ENCODE measurements around the gene CNOT6L. TPM values are rescaled to one million over a fixed set of nuclear protein-coding genes. Genes with fewer than 3 reads are reported as not detected.

Gene CNOT6L
- polyA plus RNA-seq, 1 donor from 2014 or later, result 14.4 TPM

DNA sequence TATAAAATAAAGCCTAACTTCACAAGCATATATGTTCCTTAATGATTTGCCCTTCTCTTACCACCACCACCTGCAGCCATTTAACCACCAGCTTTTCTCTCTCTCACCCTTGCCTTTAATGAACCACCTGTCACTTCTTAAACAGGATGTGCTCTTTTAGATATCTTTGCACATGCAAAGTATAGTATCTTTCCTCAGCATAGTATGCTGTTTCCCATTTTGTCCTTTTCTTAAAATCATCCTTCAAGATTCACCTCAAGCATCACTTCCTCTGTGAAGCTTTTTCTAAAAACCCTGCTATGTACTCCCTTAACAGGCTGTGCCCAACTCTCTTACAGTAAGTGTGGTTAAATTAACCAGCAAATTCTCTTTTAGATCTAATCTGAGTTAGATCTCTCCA, 8.2 kb upstream of the CNOT6L start:
- Histone ChIP-seq H3K9ac (ENCODE audit: low read length) (no peak overlapping the region), H3K4me3 (ENCODE audit: low read length) (no peak overlapping the region), H3K79me2 (replicated peaks; ENCODE audit: insufficient read depth, low read length) (no peaks in the 10 kb centered on the region), H3K27me3 (ENCODE audit: insufficient read depth, low read depth, low read length) (no peaks in the 10 kb centered on the region), H3K36me3 (ENCODE audit: insufficient read depth, low read length) (no peaks in the 10 kb centered on the region), H3K4me2 (ENCODE audit: low read length) (no peak overlapping the region), H4K20me1 (ENCODE audit: insufficient read depth) (no peaks in the 10 kb centered on the region), H3K9me3 (ENCODE audit: low read length) (no peaks in the 10 kb centered on the region), H3F3A (ENCODE audit: insufficient read depth, low read length, poor library complexity, severe bottlenecking) (no peaks in the 10 kb centered on the region), H3K9me2 (ENCODE audit: insufficient read depth, low read length) (no peaks in the 10 kb centered on the region), H3K27ac (ENCODE audit: low read length) (no peak overlapping the region), H2AFZ (ENCODE audit: low read depth, low read length) (no peak overlapping the region)
- TF ChIP-seq RAD21 (conservative IDR thresholded peaks at IDR 0.05) (no peak), POLR2AphosphoS5 (IDR thresholded peaks at IDR 0.05) (no peak), SMC3 (conservative IDR thresholded peaks at IDR 0.05; ENCODE audit: poor library complexity) (no peak)

DNA sequence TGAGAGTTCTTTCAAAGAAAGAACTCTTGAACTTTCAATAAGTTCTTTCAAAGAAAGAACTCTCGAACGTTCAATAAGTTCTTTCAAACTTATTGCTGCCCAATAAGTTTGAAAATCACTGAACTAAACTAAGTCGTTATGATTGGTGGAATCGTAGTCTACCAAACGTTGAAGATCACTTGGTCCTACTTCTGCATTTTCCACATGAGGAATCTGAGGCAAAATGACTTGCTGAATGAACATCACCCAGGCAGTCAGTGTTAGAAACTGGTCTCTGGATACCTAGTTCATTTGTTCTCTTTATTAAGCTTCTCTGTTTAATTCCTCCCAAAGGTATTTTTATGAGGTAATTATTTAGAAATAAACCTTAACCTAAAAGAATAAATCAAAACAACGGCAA, 7.1 kb upstream of the CNOT6L start:
- Histone ChIP-seq H3K4me3 (ENCODE audit: low read length) (no peak overlapping the region), H3K27ac (ENCODE audit: low read length) (no peak overlapping the region), H3K9me2 (ENCODE audit: insufficient read depth, low read length) (no peaks in the 10 kb centered on the region), H3K79me2 (replicated peaks; ENCODE audit: insufficient read depth, low read length) (no peaks in the 10 kb centered on the region), H3K9me3 (ENCODE audit: low read length) (no peaks in the 10 kb centered on the region), H4K20me1 (ENCODE audit: insufficient read depth) (no peaks in the 10 kb centered on the region), H3K36me3 (ENCODE audit: insufficient read depth, low read length) (no peaks in the 10 kb centered on the region), H3K4me2 (ENCODE audit: low read length) (no peak overlapping the region), H3F3A (ENCODE audit: insufficient read depth, low read length, poor library complexity, severe bottlenecking) (no peaks in the 10 kb centered on the region), H2AFZ (ENCODE audit: low read depth, low read length) (no peak overlapping the region), H3K9ac (ENCODE audit: low read length) (no peak overlapping the region), H3K27me3 (ENCODE audit: insufficient read depth, low read depth, low read length) (no peaks in the 10 kb centered on the region)
- TF ChIP-seq MXI1 (conservative IDR thresholded peaks at IDR 0.05; ENCODE audit: poor library complexity, severe bottlenecking), result no peak
- TF ChIP-seq POLR2AphosphoS5 (IDR thresholded peaks at IDR 0.05), result no peak
- TF ChIP-seq EP300 (conservative IDR thresholded peaks at IDR 0.05; ENCODE audit: poor library complexity, severe bottlenecking), result no peak
- no peak for TF ChIP-seq TAF1 (IDR thresholded peaks at IDR 0.05; ENCODE audit: low read depth)
- TF ChIP-seq, protein P1, sequence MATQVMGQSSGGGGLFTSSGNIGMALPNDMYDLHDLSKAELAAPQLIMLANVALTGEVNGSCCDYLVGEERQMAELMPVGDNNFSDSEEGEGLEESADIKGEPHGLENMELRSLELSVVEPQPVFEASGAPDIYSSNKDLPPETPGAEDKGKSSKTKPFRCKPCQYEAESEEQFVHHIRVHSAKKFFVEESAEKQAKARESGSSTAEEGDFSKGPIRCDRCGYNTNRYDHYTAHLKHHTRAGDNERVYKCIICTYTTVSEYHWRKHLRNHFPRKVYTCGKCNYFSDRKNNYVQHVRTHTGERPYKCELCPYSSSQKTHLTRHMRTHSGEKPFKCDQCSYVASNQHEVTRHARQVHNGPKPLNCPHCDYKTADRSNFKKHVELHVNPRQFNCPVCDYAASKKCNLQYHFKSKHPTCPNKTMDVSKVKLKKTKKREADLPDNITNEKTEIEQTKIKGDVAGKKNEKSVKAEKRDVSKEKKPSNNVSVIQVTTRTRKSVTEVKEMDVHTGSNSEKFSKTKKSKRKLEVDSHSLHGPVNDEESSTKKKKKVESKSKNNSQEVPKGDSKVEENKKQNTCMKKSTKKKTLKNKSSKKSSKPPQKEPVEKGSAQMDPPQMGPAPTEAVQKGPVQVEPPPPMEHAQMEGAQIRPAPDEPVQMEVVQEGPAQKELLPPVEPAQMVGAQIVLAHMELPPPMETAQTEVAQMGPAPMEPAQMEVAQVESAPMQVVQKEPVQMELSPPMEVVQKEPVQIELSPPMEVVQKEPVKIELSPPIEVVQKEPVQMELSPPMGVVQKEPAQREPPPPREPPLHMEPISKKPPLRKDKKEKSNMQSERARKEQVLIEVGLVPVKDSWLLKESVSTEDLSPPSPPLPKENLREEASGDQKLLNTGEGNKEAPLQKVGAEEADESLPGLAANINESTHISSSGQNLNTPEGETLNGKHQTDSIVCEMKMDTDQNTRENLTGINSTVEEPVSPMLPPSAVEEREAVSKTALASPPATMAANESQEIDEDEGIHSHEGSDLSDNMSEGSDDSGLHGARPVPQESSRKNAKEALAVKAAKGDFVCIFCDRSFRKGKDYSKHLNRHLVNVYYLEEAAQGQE (IDR thresholded peaks at IDR 0.05; ENCODE audit: borderline replicate concordance), result no peak
- no peak for TF ChIP-seq RAD21 (conservative IDR thresholded peaks at IDR 0.05)
- TF ChIP-seq, protein P2, sequence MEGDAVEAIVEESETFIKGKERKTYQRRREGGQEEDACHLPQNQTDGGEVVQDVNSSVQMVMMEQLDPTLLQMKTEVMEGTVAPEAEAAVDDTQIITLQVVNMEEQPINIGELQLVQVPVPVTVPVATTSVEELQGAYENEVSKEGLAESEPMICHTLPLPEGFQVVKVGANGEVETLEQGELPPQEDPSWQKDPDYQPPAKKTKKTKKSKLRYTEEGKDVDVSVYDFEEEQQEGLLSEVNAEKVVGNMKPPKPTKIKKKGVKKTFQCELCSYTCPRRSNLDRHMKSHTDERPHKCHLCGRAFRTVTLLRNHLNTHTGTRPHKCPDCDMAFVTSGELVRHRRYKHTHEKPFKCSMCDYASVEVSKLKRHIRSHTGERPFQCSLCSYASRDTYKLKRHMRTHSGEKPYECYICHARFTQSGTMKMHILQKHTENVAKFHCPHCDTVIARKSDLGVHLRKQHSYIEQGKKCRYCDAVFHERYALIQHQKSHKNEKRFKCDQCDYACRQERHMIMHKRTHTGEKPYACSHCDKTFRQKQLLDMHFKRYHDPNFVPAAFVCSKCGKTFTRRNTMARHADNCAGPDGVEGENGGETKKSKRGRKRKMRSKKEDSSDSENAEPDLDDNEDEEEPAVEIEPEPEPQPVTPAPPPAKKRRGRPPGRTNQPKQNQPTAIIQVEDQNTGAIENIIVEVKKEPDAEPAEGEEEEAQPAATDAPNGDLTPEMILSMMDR (IDR thresholded peaks at IDR 0.05; ENCODE audit: poor library complexity, severe bottlenecking), result no peak

DNA sequence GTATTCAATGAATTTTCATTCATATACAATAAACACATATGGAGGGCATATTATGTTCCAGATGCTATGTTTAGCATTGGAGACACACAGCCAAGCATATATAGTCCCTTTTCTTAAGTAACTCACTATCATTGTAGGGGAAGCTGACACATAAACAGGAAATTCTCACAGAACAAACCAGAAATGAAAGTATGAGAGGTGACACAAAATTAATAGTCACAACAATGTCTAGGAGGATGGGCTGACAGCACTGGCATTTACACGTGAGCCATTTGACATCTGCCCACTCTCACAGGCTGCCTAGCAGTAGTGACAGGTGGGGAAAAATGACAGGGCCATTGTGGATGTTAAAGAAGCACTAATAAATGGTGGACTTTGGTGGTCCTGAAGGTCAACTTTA, 2.6 kb upstream of the CNOT6L start:
- no peaks in the 10 kb centered on the region for H3K9me3 ChIP-seq (ENCODE audit: low read length)
- H3K27ac ChIP-seq (ENCODE audit: low read length), result no peak overlapping the region
- TF ChIP-seq SMC3 (conservative IDR thresholded peaks at IDR 0.05; ENCODE audit: poor library complexity) (no peak), POLR2AphosphoS5 (IDR thresholded peaks at IDR 0.05) (peak; percentile 70), EP300 (conservative IDR thresholded peaks at IDR 0.05; ENCODE audit: poor library complexity, severe bottlenecking) (peak; percentile 94), RAD21 (conservative IDR thresholded peaks at IDR 0.05) (no peak), EZH2 (IDR thresholded peaks at IDR 0.05; ENCODE audit: borderline replicate concordance, insufficient read depth, low read length, poor library complexity, severe bottlenecking) (no peak), MXI1 (conservative IDR thresholded peaks at IDR 0.05; ENCODE audit: poor library complexity, severe bottlenecking) (no peak), TAF1 (IDR thresholded peaks at IDR 0.05; ENCODE audit: low read depth) (no peak)
- TF ChIP-seq, protein P2 (IDR thresholded peaks at IDR 0.05; ENCODE audit: poor library complexity, severe bottlenecking), result no peak
- TF ChIP-seq, protein P1 (IDR thresholded peaks at IDR 0.05; ENCODE audit: borderline replicate concordance), result no peak
- no peak overlapping the region for H3K9ac ChIP-seq (ENCODE audit: low read length)
- no peaks in the 10 kb centered on the region for H3K9me2 ChIP-seq (ENCODE audit: insufficient read depth, low read length)
- H2AFZ ChIP-seq (ENCODE audit: low read depth, low read length), result no peak overlapping the region
- peaks cover 3% of the 10 kb centered on the region for H3K79me2 ChIP-seq (replicated peaks; ENCODE audit: insufficient read depth, low read length)
- H3K4me3 ChIP-seq (ENCODE audit: low read length), result no peak overlapping the region
- no peak overlapping the region for H3K4me2 ChIP-seq (ENCODE audit: low read length)
- H4K20me1 ChIP-seq (ENCODE audit: insufficient read depth), result no peaks in the 10 kb centered on the region
- peaks cover 8% of the 10 kb centered on the region for H3F3A ChIP-seq (ENCODE audit: insufficient read depth, low read length, poor library complexity, severe bottlenecking)
- no peaks in the 10 kb centered on the region for H3K36me3 ChIP-seq (ENCODE audit: insufficient read depth, low read length)
- H3K27me3 ChIP-seq (ENCODE audit: insufficient read depth, low read depth, low read length), result no peaks in the 10 kb centered on the region

Measured in neural cell (in vitro differentiated cells).